GM23338 (cell line): ENCODE results near the gene TRAM2. TPM values are rescaled to one million over a fixed set of nuclear protein-coding genes. Genes with fewer than 3 reads are reported as not detected.

ENCODE experiments used
- ATAC-seq: fragments of 200-7000 bp; cut with Tn5 transposase; 3 replicates; pipeline ENCODE4 v1.9.1; 2020
- DNase-seq: peaks from one replicate; pipeline ENCODE4 v3.0.0-alpha.2; 2015; ENCODE audit warnings: low spot score
- H2AFZ ChIP-seq: fragments of 200-600 bp; sonication (generic); 2 replicates; pipeline ENCODE4 v1.8.0; 2016; ENCODE audit warnings: antibody characterized with exemption, mild to moderate bottlenecking, moderate library complexity
- H3F3A ChIP-seq: fragments of 200-600 bp; sonication (generic); replicated peaks from 2 replicates; pipeline ENCODE4 v1.8.0; 2017; ENCODE audit warnings: antibody characterized with exemption, mixed run types, low read depth
- H3K27ac ChIP-seq: fragments of 200-600 bp; sonication (generic); 2 replicates; pipeline ENCODE4 v1.6.1; 2016; ENCODE audit warnings: low read depth
- H3K27me3 ChIP-seq: fragments of 200-600 bp; sonication (generic); 2 replicates; pipeline ENCODE4 v1.8.0; 2016; ENCODE audit warnings: mild to moderate bottlenecking, mixed run types, moderate library complexity; ENCODE audit not compliant: insufficient read depth
- H3K36me3 ChIP-seq: fragments of 200-600 bp; sonication (generic); 2 replicates; pipeline ENCODE4 v1.8.0; 2016; ENCODE audit warnings: mild to moderate bottlenecking; ENCODE audit not compliant: insufficient read depth
- H3K4me1 ChIP-seq: fragments of 200-600 bp; sonication (generic); 2 replicates; pipeline ENCODE4 v1.8.0; 2016; ENCODE audit warnings: mild to moderate bottlenecking, moderate library complexity; ENCODE audit not compliant: insufficient read depth
- H3K4me2 ChIP-seq: fragments of 200-600 bp; sonication (generic); 2 replicates; pipeline ENCODE4 v1.7.1; 2017; ENCODE audit warnings: mixed run types
- H3K4me3 ChIP-seq: fragments of 200-600 bp; sonication (generic); 2 replicates; pipeline ENCODE4 v1.6.1; 2016; ENCODE audit warnings: mixed run types
- H3K79me2 ChIP-seq: fragments of 200-600 bp; sonication (generic); replicated peaks from 2 replicates; pipeline ENCODE4 v1.8.0; 2017; ENCODE audit warnings: mild to moderate bottlenecking; ENCODE audit not compliant: insufficient read depth
- H3K9me2 ChIP-seq: fragments of 200-600 bp; sonication (generic); 2 replicates; pipeline ENCODE4 v1.8.0; 2017; ENCODE audit not compliant: insufficient read depth
- H4K20me1 ChIP-seq: fragments of 200-600 bp; sonication (generic); replicated peaks from 2 replicates; pipeline ENCODE4 v1.8.0; 2017; ENCODE audit warnings: mild to moderate bottlenecking; ENCODE audit not compliant: insufficient read depth
- H3K27ac Mint-ChIP-seq: 2 replicates; pipeline ENCODE4 v1.8.0; 2020; ENCODE audit warnings: inconsistent platforms, mild to moderate bottlenecking, moderate library complexity, mixed read lengths
- H3K27me3 Mint-ChIP-seq: 3 replicates; pipeline ENCODE4 v1.8.0; 2022; ENCODE audit warnings: low read depth, mild to moderate bottlenecking, moderate library complexity, mixed read lengths, inconsistent platforms; ENCODE audit not compliant: insufficient read depth, poor library complexity
- H3K36me3 Mint-ChIP-seq: 3 replicates; pipeline ENCODE4 v1.8.0; 2021; ENCODE audit warnings: low read depth, mild to moderate bottlenecking, inconsistent platforms, moderate library complexity, mixed read lengths
- H3K4me1 Mint-ChIP-seq: 3 replicates; pipeline ENCODE4 v1.8.0; 2020; ENCODE audit warnings: mild to moderate bottlenecking, inconsistent platforms, mixed read lengths
- H3K4me3 Mint-ChIP-seq: 3 replicates; pipeline ENCODE4 v1.8.0; 2021; ENCODE audit warnings: moderate library complexity, mild to moderate bottlenecking, inconsistent platforms, mixed read lengths
- H3K9me3 Mint-ChIP-seq: 3 replicates; pipeline ENCODE4 v1.8.0; 2020; ENCODE audit warnings: moderate library complexity, mild to moderate bottlenecking, inconsistent platforms, mixed read lengths
- CREB1 ChIP-seq: fragments of 250-450 bp; sonication (Bioruptor Pico); IDR thresholded peaks from 2 replicates; pipeline ENCODE4 v1.5.0; 2020; ENCODE audit warnings: low read depth, mild to moderate bottlenecking, moderate library complexity
- EZH2 ChIP-seq: fragments of 200-600 bp; sonication (generic); IDR thresholded peaks from one replicate; pipeline ENCODE4 v1.8.0; 2017; ENCODE audit warnings: antibody characterized with exemption, mild to moderate bottlenecking, low read depth; ENCODE audit not compliant: unreplicated experiment
- EZH2phosphoT487 ChIP-seq: fragments of 200-600 bp; sonication (generic); IDR thresholded peaks from one replicate; pipeline ENCODE4 v1.8.1; 2018; ENCODE audit warnings: antibody characterized with exemption; ENCODE audit not compliant: unreplicated experiment
- JUNB ChIP-seq: IDR thresholded peaks from one replicate; pipeline ENCODE4 v1.6.1; 2016; ENCODE audit warnings: antibody characterized with exemption; ENCODE audit not compliant: unreplicated experiment
- NANOG ChIP-seq: IDR thresholded peaks from 2 replicates; pipeline ENCODE4 v1.6.1; 2016; ENCODE audit warnings: antibody characterized with exemption, borderline replicate concordance
- REST ChIP-seq: IDR thresholded peaks from one replicate; pipeline ENCODE4 v1.6.1; 2018; ENCODE audit warnings: antibody characterized with exemption; ENCODE audit not compliant: unreplicated experiment
- STAT1 ChIP-seq: IDR thresholded peaks from one replicate; pipeline ENCODE4 v1.6.1; 2016; ENCODE audit warnings: antibody characterized with exemption; ENCODE audit not compliant: unreplicated experiment
- ZNF114 ChIP-seq: fragments of 250-450 bp; sonication (Bioruptor Pico); IDR thresholded peaks from 2 replicates; pipeline ENCODE4 v1.5.0; 2020; ENCODE audit warnings: mild to moderate bottlenecking, moderate library complexity
- ZNF462 ChIP-seq: fragments of 250-450 bp; sonication (Bioruptor Pico); IDR thresholded peaks from 2 replicates; pipeline ENCODE4 v1.5.0; 2020; ENCODE audit warnings: mild to moderate bottlenecking, moderate library complexity
- polyA plus RNA-seq: library from polyadenylated mRNA; unstranded; fragments of >200 nt; fragmentation: Nextera tagmentation; extraction: Ambion mirVana; gene quantifications from 2 replicates; pipeline ENCODE4 v1.2.1, GENCODE V29; 2016
- total RNA-seq: library from RNA; depleted of rRNA; stranded (reverse); fragments of >200 nt; shearing (Covaris generic); gene quantifications from 2 replicates; pipeline ENCODE4 v1.2.3, GENCODE V29; 2014

TRAM2 gene
- total and polyA plus RNA-seq, 2 experiments from 2014 or later: 4.0 to 14.0 TPM

- no peak for TF ChIP-seq REST
These were observed 53.3 kb downstream of the TRAM2 start (continued) for GRCh38 chr6:52523378-52524142.

GRCh38 chr6:52522655-52523054, 54.2 kb downstream of the TRAM2 start:
- no peak overlapping the region for H3K4me2 ChIP-seq
- H3K27me3 ChIP-seq: no peaks in the 10 kb centered on the region
- H3K27ac ChIP-seq: no peak overlapping the region
- Mint-ChIP-seq H3K27me3 (peaks cover 5% of the 10 kb centered on the region), H3K4me1 (peaks cover 32% of the 10 kb centered on the region), H3K27ac (peak overlapping the region; percentile 46; the same call in 1 of the 2 replicates), H3K9me3 (no peaks in the 10 kb centered on the region), H3K36me3 (peaks cover 13% of the 10 kb centered on the region; the same call in 2 of the 3 replicates), H3K4me3 (no peak overlapping the region)
- no peak for ATAC-seq
- no peak for DNase-seq
- no peak overlapping the region for H2AFZ ChIP-seq
- no peaks in the 10 kb centered on the region; the same call in 1 of the 2 replicates for H3K36me3 ChIP-seq
- no peak overlapping the region for H3K4me3 ChIP-seq
- H3K79me2 ChIP-seq: peaks cover 2% of the 10 kb centered on the region; the same call in 1 of the 2 replicates
- no peaks in the 10 kb centered on the region for H3K9me2 ChIP-seq
- peaks cover 7% of the 10 kb centered on the region for H3K4me1 ChIP-seq
- H3F3A ChIP-seq: no peaks in the 10 kb centered on the region
- H4K20me1 ChIP-seq: no peaks in the 10 kb centered on the region; the same call in 1 of the 2 replicates
- TF ChIP-seq EZH2 (no peak), JUNB (no peak), EZH2phosphoT487 (no peak), REST (no peak), ZNF114 (CRISPR knock-in tag) (no peak), STAT1 (no peak), ZNF462 (CRISPR knock-in tag) (no peak), NANOG (no peak), CREB1 (no peak)
